OCI-LY7 (cell line): ENCODE measurements around the gene HDAC4.

Experiments used
- CTCF ChIP-seq: fragments of 200-600 bp; sonication (generic); conservative IDR thresholded peaks from 2 replicates; pipeline ENCODE4 v1.5.1; 2014; ENCODE audit warnings: mild to moderate bottlenecking, antibody characterized with exemption, low read length, moderate library complexity, mixed read lengths
- EZH2phosphoT487 ChIP-seq: fragments of 200-600 bp; sonication (generic); IDR thresholded peaks from 2 replicates; pipeline ENCODE4 v1.6.1; 2018; ENCODE audit warnings: low read depth, borderline replicate concordance, mild to moderate bottlenecking, mixed run types, antibody characterized with exemption, low read length, moderate library complexity, mixed read lengths

GRCh38 chr2:239327536-239328350 lies 73.1 kb downstream of the HDAC4 start:
- TF ChIP-seq CTCF: no peak
- TF ChIP-seq EZH2phosphoT487: no peak
